ENCODE measurements around the gene SLC22A3.
"Not testable (repeated sequence)": the region's sequence is repeated elsewhere in the genome, so short reads cannot be mapped to it uniquely, and the experiment has no call there.

The SLC22A3 gene

DNA sequence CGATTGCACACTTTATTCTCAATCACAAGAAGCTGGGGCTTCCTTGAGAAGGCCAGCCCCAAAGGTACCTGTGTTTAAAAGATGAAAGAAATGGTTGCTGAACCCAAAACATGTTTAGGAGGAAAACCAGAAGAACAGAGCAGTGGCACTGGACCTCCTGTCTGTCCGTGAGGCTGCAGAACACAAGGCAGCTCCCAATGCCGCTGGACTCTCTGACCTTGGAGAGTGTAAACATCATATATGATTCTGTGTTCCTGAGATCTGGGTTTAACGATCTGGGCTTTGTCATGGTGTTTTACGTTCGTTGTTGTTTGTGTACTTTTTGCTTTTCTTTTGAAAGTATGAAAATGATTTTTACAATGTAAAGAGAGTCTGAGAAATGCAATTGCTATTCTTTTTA lies 106.1 kb downstream of the SLC22A3 start:
- DNase-seq: no peak

GRCh38 chr6:160455081-160455480 lies 106.9 kb downstream of the SLC22A3 start:
- no peak for DNase-seq

DNA sequence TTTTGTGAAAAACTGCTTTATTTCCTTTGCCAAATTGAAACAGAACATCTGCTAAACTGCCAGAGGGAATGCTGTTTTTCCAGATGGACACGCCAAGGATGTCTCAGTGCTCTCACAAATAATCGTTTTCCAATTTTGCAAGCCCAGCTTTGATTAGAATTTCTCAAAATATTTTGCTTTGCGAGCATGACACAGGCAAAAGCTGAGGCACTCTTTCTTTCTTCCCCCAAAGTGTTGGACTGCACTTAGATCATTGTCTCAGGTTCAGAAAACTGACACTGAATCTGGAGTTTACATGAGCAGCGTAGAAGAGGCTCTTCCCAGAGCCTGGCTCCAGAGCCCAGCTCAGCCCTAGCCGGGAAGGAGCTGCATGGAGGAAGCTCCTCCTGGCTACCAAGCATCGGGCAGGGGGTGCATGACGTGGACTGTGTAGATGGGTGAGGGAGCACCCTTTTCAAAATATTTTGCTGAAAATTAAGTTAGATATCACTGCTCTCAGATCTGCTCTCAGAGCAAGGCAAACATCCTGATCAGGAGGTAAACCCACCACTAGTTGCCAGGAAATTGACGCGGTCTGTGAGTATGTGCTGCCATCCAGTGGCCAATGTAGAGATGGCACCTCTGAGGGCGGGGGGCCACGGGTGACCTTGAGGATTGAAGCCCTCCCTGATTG lies 107.5 kb downstream of the SLC22A3 start:
- DNase-seq: peak; percentile 4

- no peak for DNase-seq
Measured at GRCh38 chr6:160456214-160456546, 108.0 kb downstream of the SLC22A3 start.

DNA sequence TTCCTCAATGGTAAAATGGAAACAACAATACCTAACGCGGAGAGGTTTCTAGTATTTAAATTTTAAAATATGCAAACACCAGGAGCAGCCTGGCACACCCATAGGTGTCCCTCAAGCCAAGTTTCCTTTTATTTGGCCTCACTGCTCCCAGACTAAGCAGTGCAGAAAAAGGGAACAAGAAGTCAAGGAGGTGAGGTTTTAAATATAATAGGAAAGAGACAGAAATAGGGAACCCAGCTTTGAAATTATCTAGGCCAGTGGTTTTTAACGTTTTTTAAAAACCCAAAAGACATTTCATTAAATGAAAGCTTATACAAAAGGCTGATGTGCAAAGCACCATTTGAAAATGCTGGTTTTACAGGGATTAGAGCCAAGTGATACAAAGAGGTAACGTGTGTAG lies 109.6 kb downstream of the SLC22A3 start:
- no peak for DNase-seq

DNA sequence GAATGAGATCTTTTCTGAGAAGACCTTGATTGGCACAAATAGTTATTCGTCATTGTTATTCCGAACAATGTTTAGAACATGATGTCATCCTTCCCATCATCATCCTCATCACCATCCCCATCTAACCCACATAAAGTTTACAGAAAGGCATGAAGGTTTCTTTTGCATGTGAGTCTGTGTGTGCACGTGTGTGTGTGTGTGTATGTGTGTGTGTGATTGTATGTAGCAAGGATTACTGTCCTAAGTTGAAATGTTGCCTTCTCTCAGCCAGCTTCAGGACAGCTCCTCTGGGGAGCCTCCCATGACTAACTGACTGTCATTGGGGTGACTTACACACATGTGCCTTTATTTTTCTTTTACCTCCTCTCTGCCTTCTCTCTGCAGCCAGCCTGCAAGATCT lies 113.5 kb downstream of the SLC22A3 start:
- DNase-seq: no peak

DNA sequence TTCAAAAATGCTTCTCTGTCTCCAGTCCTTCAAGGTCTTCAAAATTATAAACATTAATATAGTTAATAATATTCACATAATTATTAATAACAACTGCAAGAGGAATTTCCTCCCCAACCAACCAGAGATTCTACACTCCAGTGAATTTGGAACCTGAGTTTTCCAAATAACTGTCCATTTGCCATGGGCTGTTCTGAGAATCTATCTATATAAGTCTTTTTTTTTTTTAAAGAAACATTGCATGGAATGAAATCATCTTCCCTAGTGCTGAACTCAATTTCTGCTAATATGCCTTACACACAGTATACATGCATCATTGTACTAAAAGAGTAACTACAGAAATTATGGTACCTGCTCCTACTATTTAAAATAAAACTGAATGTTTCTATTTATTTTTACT lies 113.9 kb downstream of the SLC22A3 start:
- no peak for DNase-seq

DNA sequence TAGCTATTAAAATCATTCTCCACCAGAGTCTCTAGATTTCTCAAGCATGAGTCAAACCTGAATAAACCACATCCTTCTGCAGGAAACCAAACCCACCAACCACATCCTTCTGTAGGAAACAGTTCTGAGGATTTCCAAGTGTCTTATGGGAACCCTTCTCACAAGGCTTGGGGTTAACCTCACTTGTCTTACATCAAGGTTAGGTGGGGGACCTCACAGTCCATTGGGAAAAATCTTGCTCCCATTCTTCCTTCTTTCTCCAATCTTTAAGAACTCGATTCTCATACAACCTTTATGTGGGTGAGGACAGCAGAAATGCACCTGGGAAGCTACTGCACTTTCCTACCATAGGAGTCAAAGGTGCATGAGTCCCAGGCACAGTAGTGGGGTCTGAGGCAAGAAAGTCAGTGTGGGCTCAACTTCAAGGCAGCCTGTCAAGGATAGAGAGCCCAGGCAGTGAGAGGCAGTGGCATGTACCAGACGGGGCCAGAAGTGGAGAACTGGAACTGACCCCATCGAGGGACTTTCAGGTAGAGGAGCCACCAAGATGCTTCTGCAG lies 114.5 kb downstream of the SLC22A3 start:
- DNase-seq: no peak

DNA sequence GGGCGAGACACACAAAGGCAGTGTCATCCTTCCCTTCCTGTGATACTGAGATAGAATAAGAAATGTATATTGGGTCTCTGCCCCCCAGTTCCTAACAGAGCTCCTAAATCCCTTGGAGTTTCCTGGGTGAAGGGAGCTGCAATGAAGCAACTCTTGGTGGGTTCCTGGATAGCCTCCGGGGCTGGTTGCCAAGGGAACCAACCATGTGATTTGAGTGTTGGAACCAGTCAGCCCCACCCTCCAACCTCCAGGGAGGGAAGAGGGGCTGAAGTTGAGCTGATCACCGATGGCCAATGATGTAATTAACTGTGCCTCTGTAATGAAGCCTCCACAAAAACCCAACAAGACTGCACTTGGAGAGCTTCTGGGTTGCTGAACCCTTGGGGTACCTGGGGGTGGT lies 116.6 kb downstream of the SLC22A3 start:
- no peak for DNase-seq

DNA sequence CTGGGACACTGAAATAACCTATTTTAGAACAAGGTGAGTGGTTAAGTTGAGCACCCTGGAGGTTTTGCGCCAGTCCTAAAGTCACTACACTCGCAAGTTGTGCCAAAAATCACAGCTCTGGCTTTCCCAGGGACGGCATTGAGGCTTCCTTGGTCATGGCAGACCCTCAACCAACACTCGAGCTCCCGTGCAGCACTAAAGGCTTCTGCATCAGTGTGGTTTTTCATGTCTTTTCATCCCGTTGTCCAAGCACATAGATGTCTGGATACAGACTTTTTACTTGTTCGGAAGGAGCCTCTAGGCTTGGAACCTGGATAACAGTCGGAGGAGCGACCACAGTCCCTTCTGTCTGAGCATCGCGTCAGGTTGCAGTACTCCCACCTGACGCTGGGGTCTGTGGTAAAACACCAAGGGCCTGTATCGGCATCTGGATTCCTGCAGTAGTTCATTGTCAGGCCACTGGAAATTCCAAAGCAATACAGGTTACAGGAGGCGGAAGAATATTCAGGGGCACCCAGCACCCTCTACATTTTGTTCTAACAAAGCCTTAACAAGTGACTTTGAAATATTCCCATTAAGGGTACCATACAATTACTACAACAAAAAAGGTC lies 119.2 kb downstream of the SLC22A3 start:
- DNase-seq: not testable (repeated sequence)

DNA sequence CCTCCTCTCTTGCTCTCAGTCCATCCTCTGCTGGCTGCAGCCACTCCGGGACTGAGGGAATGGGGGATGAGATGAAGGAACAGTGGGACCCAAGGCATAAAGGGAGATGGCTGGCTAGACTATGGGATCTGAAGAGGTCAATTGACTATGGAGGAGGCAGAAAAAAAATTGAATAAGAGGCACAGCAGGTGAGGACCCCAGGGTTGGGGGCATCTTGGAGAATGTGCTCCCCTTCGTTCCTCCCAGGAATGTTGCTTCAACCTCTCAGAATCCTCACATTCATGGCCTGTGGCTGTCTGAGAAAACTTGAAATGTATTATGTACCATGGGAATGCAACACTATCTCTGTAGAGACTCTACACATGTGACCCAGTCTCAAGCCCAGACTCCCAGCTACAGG lies 121.0 kb downstream of the SLC22A3 start:
- no peak for DNase-seq

GRCh38 chr6:160476056-160476455 lies 127.9 kb downstream of the SLC22A3 start:
- DNase-seq: not testable (repeated sequence)

- DNase-seq: not testable (repeated sequence)
Measured at GRCh38 chr6:160477072-160477471, 128.9 kb downstream of the SLC22A3 start.

DNA sequence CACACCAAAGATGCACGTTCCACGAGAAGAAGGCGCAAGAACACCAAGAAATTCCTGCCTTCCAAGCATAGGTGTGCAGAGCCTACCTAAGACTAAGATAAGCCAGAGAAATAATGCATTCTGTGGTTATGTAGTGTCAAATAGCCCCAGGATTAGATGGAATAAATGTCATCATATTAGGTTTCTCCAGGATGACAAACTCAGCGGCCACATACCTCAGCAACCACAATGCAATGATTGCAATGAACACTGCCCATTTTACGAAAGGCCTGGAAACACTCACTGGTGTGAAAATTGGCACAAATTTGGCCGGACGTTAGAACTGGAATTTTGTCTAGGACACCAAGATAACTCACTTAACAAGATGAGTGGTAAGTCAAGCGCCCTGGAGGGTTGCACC lies 129.7 kb downstream of the SLC22A3 start:
- no peak for DNase-seq

GRCh38 chr6:160487116-160487515 lies 138.9 kb downstream of the SLC22A3 start:
- no peak for DNase-seq

- DNase-seq: no peak
Measured at GRCh38 chr6:160489091-160489490, 140.9 kb downstream of the SLC22A3 start.

GRCh38 chr6:160494576-160494975 lies 146.4 kb downstream of the SLC22A3 start:
- no peak for DNase-seq

DNA sequence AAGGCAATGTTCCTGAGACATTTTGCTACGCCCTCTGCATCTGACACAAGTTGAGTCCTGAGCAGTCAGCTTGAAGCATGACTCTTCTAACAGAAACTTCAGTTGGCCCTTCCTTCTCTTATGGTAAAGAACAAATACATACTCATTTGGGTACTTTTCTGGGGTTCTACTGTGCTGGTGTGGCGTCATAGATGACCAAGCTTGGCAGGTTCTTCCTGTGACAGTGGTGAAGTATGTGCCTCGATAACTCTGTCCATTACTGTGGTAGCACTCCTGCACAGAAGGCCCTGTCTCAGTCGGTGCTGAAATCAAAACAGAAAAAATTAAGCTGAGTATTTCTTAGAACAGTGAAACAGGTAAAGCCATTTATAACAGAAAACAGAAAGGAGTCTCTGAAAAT lies 152.5 kb downstream of the SLC22A3 start:
- DNase-seq: no peak
